Spinal cord (tissue), 10 donors: ENCODE data around the gene OLFM1. TPM values are rescaled to one million over a fixed set of nuclear protein-coding genes. Genes with fewer than 3 reads are reported as not detected.

ENCODE experiments used
- DNase-seq, 6 donors: peaks; one replicate each; pipeline versions ENCODE4 v3.0.0 to v3.0.0-alpha.2; 2013 to 2015; ENCODE audit warnings: low spot score in 6 of 6, low read depth in 4 of 6
- H3K27ac ChIP-seq: one replicate; pipeline ENCODE4 v1.5.1; 2013; ENCODE audit warnings: low read depth, low read length, control low read depth
- H3K27me3 ChIP-seq: one replicate; pipeline ENCODE4 v1.6.1; 2013; ENCODE audit warnings: low read length; ENCODE audit not compliant: control insufficient read depth, insufficient read depth
- H3K36me3 ChIP-seq: one replicate; pipeline ENCODE4 v1.6.1; 2013; ENCODE audit warnings: low read length; ENCODE audit not compliant: control insufficient read depth, insufficient read depth
- H3K4me1 ChIP-seq: one replicate; pipeline ENCODE4 v1.6.1; 2013; ENCODE audit warnings: low read length; ENCODE audit not compliant: control insufficient read depth, insufficient read depth
- H3K4me3 ChIP-seq: one replicate; pipeline ENCODE4 v1.5.1; 2013; ENCODE audit warnings: low read depth, low read length, control low read depth
- H3K9me3 ChIP-seq: one replicate; pipeline ENCODE4 v1.6.1; 2013; ENCODE audit warnings: low read length; ENCODE audit not compliant: control insufficient read depth, insufficient read depth
- WGBS: methylation state at CpG from one replicate; pipeline ENCODE4 v1.1.5; 2013; ENCODE audit warnings: missing lambda C conversion rate; ENCODE audit not compliant: insufficient coverage; 5-methylcytosine and 5-hydroxymethylcytosine counted together
- polyA plus RNA-seq, 2 donors: library from polyadenylated mRNA; unstranded; fragments of 120-200 nt; gene quantifications; one replicate each; pipeline ENCODE4 v1.2.1, GENCODE V29; 2013; ENCODE audit not compliant: insufficient read length in 2 of 2
- total RNA-seq, 2 donors: library from RNA; depleted of rRNA in 1 of 2; stranded (reverse); fragments of 120-200 nt in 1 of 2; fragments of >200 nt in 1 of 2; gene quantifications; one replicate each; pipeline versions ENCODE4 v1.2.3 to v1.2.4, GENCODE V29; 2013 to 2014
- donor health status: healthy.

OLFM1 gene
- total and polyA plus RNA-seq, 4 donors, result 52.5 to 321 (median 205) TPM

- H3K9me3 ChIP-seq, result no peaks in the 10 kb centered on the region
- peak in 1 of 6 donors; percentile 47 for DNase-seq
- H3K4me1 ChIP-seq, result peaks cover 39% of the 10 kb centered on the region
- H3K27ac ChIP-seq, result no peak overlapping the region
- no peak overlapping the region for H3K4me3 ChIP-seq
- peaks cover 9% of the 10 kb centered on the region for H3K36me3 ChIP-seq
- WGBS, result 79% methylated on average over 30 of the region's 34 CpGs
- H3K27me3 ChIP-seq, result no peaks in the 10 kb centered on the region
These were observed 39.2 kb downstream of the OLFM1 start for GRCh38 chr9:135126451-135127187.

DNA sequence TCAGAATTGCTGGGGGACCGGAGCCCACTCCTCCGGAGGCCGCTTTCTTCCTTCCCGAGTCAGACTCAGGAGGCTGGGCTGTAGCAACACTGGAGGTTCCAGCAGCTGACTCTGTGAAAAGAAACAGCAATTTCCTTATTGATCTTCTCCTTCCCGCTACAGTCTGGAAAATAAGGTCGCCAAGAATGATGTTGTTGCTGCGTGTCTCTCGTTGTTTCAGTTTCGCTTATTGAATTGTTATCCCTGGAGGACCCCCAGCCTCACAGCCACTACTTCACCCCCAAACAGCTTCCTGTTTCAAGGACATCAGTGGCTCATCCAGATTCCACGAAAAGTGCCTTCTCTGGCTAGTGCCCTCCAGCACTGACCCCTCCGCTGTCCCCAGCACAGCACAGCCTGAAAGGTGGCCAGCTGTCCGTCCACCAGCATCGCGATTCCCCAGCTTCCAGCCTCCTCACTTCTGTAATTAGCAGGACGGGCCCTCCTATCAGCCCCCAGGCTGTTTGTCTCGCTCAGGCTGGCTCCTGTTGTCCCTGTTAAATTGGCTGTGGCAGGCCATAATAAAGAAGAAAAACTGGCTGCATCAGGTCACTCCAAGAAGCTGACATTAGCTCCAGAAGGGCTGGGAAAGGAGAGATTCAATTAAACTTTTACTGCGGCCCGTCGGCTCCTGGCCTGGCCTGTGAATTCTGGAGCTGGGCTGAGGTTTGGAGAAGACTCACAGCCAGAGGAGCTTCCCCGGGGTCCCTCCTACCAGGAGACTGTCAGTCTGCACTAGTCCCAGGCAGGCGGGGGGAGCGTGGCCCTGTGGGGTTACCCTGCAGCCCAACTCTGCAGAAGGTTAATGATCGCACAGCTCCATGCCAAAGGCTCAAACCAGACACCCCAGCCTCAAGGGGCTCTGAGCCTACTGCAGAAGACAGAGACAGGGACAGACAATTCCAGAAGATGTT is 40.5 kb downstream of the OLFM1 start:
- H3K27me3 ChIP-seq, result no peaks in the 10 kb centered on the region
- H3K4me1 ChIP-seq, result peaks cover 29% of the 10 kb centered on the region
- DNase-seq, result peak in 2 of 6 donors; percentile 44 to 69
- no peaks in the 10 kb centered on the region for H3K36me3 ChIP-seq
- H3K27ac ChIP-seq, result no peak overlapping the region
- H3K4me3 ChIP-seq, result no peak overlapping the region
- 47% methylated on average over 22 of the region's 23 CpGs for WGBS
- H3K9me3 ChIP-seq, result no peaks in the 10 kb centered on the region

GRCh38 chr9:135129137-135129695 is 41.7 kb downstream of the OLFM1 start:
- no peaks in the 10 kb centered on the region for H3K27me3 ChIP-seq
- H3K27ac ChIP-seq, result no peak overlapping the region
- no peaks in the 10 kb centered on the region for H3K9me3 ChIP-seq
- H3K4me3 ChIP-seq, result no peak overlapping the region
- WGBS, result 100% methylated on average over 5 of the region's 7 CpGs
- H3K36me3 ChIP-seq, result no peaks in the 10 kb centered on the region
- H3K4me1 ChIP-seq, result peaks cover 31% of the 10 kb centered on the region
- no peak for DNase-seq

DNA sequence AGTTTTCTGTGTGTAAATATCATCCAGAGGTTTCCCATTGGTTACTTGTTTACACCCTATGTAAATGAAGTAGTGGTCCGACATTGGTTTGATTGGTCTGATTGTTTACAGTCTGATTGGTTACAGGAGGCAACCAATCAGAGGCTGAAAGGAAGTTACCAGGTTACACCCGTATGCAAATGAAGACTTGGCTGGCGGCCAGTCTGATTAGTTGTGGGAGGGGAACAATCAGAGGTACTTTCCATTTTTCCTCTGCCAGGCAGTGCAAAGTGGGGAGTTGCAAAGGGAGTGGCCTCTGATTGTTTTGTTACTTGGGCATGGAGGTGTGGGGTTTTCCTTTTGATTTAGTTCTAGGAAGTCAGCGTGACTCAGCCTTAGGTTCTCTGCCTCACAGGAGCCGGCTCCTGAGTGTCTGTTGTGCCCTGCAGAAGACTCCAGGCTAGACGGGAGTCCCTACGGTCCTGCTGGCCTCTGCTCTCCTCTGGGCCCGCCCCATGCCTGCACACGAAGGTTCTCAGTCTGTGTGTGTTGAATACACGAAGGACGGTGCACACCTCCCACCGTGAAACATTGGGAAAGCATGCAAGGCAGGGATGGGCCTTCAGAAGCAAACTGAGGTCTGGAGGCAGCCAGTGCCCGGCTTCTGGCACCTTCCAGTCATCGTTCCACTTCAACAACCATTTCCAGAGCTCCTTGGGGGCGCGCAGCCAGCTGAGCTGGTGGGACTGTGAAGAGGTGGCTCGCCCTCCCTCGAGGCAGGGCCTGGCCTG is 42.9 kb downstream of the OLFM1 start:
- Histone ChIP-seq H3K4me1 (peaks cover 38% of the 10 kb centered on the region), H3K27me3 (peaks cover 2% of the 10 kb centered on the region), H3K36me3 (no peaks in the 10 kb centered on the region), H3K9me3 (no peaks in the 10 kb centered on the region), H3K27ac (no peak overlapping the region), H3K4me3 (no peak overlapping the region)
- 82% methylated on average over 17 of the region's 18 CpGs for WGBS
- DNase-seq, result peak in 1 of 6 donors; percentile 71

DNA sequence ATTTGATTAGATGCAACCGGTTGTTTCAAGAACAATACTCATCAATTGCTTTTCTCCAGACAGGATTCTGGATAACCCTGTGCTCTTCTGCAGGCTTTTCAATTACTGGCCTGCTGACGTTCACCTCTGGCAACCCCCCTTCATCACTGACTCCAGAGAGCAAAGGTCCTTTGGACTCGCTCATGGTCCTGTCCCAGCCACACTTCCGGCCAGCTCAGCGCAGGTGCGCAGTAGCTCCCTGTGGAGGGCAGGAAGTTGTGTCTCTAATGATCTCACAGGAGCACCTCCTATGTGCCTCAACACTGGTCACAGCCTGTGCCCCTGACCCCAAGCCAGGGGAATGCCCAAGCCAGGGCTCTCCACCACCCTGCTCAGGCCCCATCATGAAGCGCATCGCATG is 44.0 kb downstream of the OLFM1 start:
- DNase-seq, result no peak
- Histone ChIP-seq H3K4me3 (no peak overlapping the region), H3K27me3 (peaks cover 2% of the 10 kb centered on the region), H3K4me1 (peaks cover 43% of the 10 kb centered on the region), H3K27ac (no peak overlapping the region), H3K36me3 (no peaks in the 10 kb centered on the region), H3K9me3 (no peaks in the 10 kb centered on the region)
- 85% methylated on average over 6 of the region's 8 CpGs for WGBS

GRCh38 chr9:135132008-135132407 is 44.5 kb downstream of the OLFM1 start:
- WGBS, result 95% methylated on average over 18 of the region's 18 CpGs
- H3K36me3 ChIP-seq, result no peaks in the 10 kb centered on the region
- no peaks in the 10 kb centered on the region for H3K9me3 ChIP-seq
- H3K27ac ChIP-seq, result no peak overlapping the region
- peaks cover 2% of the 10 kb centered on the region for H3K27me3 ChIP-seq
- H3K4me1 ChIP-seq, result peaks cover 40% of the 10 kb centered on the region
- no peak for DNase-seq
- no peak overlapping the region for H3K4me3 ChIP-seq

GRCh38 chr9:135134268-135135022 is 47.0 kb downstream of the OLFM1 start:
- Histone ChIP-seq H3K4me3 (no peak overlapping the region), H3K36me3 (no peaks in the 10 kb centered on the region), H3K9me3 (no peaks in the 10 kb centered on the region), H3K27ac (no peak overlapping the region), H3K4me1 (peaks cover 34% of the 10 kb centered on the region), H3K27me3 (peaks cover 2% of the 10 kb centered on the region)
- DNase-seq, result peak in 1 of 6 donors; percentile 57
- WGBS, result 20% methylated on average over 27 of the region's 28 CpGs

DNA sequence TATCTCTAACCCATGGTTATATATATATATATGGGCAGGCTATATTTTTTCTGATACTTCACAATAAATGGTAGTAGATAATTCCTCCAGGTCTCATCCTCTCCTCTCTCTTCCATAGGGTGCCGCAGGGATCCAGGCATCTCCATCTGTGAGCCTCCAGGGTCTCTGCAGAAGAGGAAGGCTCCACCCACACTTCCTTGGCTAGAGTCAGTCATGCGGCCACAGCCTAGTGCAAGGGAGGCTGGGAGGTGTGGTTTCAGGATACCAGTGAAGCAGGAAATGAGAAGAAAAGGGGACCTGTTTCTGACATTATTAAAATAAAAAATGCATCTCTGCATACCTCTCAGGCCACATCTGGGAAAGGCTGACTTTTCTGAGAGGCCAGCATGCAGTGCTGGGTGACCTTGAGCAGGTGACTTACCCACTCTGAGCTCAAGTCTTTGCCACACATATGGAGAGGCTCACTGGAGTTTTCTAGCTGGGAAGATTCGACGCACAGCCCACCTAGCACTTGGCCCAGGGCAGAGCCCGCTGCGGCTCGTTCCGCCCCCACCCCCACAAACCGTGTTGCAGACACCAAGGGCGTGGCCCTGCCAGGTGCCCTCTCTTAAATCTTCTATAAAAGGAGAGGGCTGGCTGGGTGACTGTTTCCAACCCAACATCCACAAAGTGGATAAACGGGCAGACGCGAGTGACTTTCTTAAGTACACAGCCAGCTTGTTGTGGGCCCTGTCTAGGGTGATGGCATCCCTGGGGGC is 47.9 kb downstream of the OLFM1 start:
- Histone ChIP-seq H3K36me3 (no peaks in the 10 kb centered on the region), H3K27me3 (peaks cover 2% of the 10 kb centered on the region), H3K27ac (no peak overlapping the region), H3K4me3 (no peak overlapping the region), H3K4me1 (peaks cover 34% of the 10 kb centered on the region), H3K9me3 (no peaks in the 10 kb centered on the region)
- 93% methylated on average over 5 of the region's 13 CpGs for WGBS
- no peak for DNase-seq
